Measurements from ENCODE around the gene TERB1. TPM values are rescaled to one million over a fixed set of nuclear protein-coding genes. Genes with fewer than 3 reads are reported as not detected.
"Not testable (repeated sequence)": the region's sequence is repeated elsewhere in the genome, so short reads cannot be mapped to it uniquely, and the experiment has no call there.

TERB1 gene
- total RNA-seq, 1 donor from 2014 or later, result 0.58 TPM

DNA sequence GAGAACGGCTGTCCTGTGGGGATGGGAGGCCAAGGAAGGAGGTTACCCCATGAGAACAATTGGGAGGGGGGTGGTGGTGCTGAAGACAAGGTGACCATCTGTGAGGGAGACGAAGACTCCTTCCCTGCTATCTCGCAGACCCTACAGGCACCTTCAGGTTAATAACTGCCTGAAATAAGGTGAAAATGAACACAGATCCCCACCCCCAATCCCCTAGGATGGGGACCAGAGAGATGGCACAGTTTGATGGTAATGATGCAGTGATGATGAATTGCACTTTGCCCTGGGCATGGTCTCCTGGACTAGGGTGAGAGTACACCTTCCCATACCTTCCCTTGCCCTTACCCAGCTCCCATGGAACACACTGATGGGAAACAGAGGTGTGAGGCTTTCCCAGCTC is 30.8 kb upstream of the TERB1 start:
- ATAC-seq (no peak), DNase-seq (ENCODE audit: low spot score) (no peak)
- intact Hi-C loops (cut with DNase I), result no loop called here

DNA sequence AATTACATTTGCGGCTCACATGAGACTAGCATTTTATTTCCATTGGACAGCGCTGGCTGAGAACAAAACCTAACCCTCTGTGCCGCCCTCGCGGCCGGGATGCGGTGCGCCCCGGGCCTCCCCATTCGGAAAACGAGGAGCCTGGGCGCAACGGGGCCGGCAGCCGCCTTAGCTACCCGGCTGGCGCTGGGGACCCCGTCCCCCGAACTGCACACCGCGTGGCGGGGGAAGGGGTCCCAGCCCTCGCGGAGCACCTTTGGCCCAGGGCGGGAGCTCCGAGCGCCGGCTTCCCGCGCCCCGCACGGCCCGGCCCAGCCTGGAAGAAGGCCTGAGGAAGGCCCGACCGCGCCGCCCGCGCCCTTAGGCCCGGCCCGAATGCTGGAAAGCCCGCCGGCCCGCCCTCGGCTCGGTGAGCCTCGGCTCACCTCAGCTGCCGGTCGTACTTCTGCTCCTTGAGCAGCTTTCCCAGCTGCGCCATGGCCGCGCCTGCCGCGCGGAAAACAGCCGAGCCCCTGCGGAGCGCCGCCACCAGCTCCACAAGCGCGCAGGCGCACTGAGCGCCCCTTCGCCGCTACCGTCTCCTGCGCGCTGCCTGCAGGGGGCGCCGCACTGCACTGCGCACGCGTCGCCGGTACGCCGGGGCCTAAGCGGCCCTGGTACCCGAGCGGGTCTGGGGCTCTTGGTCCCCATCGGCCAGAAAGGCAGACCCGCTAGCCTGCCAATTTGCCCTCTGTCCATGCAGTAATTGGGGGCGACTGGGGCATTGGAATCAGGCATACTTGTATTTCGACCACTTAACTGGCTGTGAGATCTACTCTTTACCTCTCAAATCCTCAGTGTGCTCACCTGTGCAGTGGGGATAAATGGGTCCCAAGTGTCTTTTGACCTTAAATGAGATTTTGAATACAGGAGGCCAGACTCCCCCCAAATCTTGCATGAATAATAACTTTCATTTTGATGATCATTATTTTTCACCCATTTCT is 29.3 kb upstream of the TERB1 start, which contains the start of gene NAE1:
NAE1 (minus strand) TSS at position 555 of the 983 bp plus-strand sequence; CDS start at position 478, 77 bp downstream.
- DNase-seq (ENCODE audit: low spot score), result peak; percentile 91
- intact Hi-C loops (cut with DNase I), result no loop called here
- ATAC-seq, result peak; percentile 97

DNA sequence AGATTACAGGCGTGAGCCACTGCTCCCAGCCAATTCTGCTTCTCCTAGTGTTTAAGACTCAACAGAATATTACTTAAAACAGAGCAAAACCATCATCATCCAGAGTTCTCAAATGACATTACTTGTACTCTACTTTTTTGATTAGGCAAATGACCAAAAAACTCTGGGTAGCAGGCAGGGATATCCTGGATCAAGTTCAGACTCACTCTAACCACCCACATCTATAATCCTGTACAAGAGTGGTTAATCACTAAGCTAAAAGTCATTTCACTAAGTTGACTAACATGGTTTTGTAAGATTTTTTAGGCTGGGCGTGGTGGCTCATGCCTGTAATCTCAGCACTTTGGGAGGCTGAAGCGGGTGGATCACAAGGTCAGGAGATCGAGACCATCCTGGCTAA is 22.6 kb upstream of the TERB1 start:
- ATAC-seq (no peak), DNase-seq (ENCODE audit: low spot score) (no peak)
- intact Hi-C loops (cut with DNase I), result no loop called here

DNA sequence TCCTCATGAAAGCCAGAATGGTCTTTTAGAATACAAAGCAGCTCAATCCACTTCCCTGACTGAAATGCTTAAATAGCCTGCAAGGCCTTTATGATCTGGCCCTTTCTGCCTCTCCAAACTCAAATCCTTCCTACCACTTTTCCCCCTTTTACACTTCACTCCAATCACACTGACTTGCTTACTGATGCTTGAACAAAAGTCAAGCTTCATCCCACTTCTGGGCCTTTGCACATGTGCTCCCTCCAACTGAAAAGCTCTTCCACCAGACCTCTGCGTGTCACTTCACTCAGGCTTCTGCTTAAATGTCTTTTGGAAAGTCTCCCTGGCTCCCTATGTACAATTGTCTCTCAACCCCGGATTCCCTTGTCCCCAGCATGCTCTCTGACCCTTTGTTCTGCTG is 13.3 kb upstream of the TERB1 start:
- no peak for DNase-seq (ENCODE audit: low spot score)
- no peak for ATAC-seq
- intact Hi-C loops (cut with DNase I), result no loop called here

DNA sequence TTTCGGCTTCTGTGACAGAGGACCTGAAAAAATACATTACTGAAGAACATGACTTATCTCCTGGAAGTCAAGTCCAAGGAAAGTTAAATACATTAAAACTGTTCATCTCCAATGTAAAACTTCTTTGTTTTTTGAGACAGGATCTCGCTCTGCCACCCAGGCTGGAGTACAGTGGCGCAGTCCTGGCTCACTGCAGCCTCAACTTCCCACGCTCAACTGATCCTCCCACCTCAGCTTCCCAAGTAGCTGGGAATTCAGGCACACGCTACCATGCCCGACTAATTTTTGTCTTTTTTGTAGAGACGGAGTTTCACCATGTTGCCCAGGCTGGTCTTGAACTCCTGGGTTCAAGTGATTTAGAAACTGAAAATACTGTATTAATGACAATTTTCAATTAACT is 9.7 kb upstream of the TERB1 start:
- intact Hi-C loops (cut with DNase I), result no loop called here
- no peak for DNase-seq (ENCODE audit: low spot score)
- ATAC-seq, result no peak

DNA sequence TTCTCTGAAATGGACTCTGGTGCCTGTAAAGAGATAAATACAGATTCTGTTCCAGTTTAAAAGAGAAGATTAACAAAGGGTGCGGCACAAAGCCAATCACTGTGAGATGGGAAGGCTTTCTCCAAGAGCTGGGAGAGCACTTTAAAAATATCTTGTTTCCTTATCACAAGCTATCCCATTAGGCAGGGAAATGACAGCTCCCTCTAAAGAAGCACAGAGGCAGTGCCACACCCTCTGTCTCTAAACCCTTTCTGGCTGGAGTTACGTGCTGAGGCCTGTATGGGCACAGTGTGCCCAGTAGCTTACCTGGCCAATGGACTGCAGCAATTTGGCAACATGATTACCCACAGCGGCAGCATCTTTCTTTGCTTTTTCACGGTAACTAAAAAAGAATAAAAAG is 9.0 kb upstream of the TERB1 start:
- ATAC-seq (no peak), DNase-seq (ENCODE audit: low spot score) (no peak)
- intact Hi-C loops (cut with DNase I), result no loop called here

DNA sequence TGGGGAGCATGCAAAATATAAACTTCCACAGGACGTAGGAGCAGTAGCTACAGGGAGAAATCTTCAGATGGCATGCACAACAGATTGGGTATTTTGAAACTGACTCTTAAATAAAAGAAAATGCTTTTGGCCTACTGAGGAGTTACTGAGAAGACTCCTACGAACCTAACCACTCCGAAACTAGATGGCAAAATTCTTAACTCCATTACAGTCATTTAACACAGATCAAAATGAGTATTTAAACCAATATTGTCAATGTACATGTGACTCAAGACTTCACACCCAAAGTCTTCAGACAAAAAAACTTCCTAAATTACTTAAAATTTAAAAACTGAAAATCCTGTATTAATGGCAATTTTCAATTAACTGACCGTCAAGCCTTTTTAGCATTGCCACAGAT is 8.4 kb upstream of the TERB1 start:
- ATAC-seq (no peak), DNase-seq (ENCODE audit: low spot score) (no peak)
- intact Hi-C loops (cut with DNase I), result no loop called here

DNA sequence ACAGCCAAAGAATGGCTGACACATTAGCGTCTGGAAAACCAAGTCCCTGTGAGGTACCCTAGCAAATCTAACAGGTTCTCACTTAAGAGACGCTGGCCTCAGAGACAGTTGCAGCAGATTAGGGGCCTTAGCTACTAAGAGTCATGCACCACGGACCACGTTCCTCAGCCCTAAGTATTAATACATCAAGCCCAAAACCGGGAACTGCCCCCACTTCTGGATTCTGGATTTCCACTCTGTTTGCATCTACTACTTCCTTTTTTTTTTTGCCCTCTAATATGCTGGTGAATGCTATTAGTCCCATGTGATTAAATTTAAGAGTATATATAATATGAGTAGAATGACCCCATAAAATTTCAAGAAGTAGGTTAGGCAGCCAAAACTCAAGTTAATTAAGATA is 775 bp upstream of the TERB1 start:
- no peak for ATAC-seq
- no peak for DNase-seq (ENCODE audit: low spot score)
- intact Hi-C loops (cut with DNase I), result no loop called here

DNA sequence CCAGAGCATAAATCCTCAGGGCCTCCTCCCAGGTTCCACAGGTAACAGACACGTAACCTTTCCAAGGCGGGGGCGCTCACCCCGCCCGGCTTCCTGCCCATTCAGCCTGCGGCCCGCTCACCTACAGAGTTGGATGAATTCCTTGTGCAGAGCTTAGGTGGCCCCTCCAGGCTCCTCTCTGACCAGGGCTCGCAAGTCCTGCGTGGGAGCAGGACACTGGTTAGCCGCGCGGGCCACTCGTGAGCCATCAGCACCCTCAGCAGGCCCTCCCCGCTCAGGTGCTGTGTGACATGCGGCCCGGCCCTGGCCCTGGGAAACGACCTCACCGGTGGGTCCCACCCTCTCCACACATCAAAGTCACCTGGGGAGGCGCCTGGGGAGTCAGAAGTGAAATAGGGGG is 528 bp downstream of the TERB1 start:
- intact Hi-C loops (cut with DNase I), result no loop called here
- no peak for ATAC-seq
- DNase-seq (ENCODE audit: low spot score), result no peak

DNA sequence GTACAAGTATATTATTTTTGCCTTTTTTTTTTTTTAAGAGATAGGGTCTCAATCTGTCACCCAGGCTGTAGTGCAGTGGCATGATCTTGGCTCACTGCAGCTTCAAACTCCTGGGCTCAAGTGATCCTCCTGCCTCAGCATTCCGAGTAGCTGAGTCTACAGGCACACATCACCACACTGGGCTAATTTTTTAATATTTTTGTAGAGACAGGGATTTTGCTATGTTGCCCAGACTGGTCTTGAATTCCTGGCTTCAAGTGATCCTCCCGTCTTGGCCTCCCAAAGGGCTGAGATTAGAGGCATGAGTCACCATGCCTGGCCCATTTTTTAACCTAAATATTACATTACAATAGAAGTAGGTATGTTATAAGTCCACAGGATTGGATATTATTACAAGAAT is 3.2 kb downstream of the TERB1 start:
- intact Hi-C loops (cut with DNase I), result no loop called here
- DNase-seq (ENCODE audit: low spot score) (no peak), ATAC-seq (no peak)

DNA sequence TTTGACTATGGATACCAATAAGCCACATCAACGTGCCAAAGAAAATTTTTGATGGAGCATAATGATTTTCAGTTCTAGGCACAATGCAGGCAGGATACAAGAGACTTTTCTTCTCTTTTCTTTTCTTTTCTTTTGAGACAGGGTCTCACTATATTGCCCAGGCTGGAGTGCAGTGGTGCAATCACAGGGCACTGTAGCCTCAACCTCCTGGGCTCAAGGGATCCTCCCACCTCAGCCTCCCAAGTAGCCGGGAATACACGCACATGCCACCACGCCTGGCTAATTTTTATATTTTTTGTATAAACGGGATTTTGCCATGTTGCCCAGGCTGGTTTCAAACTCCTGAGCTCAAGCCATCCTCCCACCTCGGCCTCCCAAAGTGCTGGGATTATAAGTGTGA is 7.4 kb downstream of the TERB1 start:
- ATAC-seq; DNase-seq (ENCODE audit: low spot score); intact Hi-C loops (cut with DNase I): not testable (repeated sequence)

DNA sequence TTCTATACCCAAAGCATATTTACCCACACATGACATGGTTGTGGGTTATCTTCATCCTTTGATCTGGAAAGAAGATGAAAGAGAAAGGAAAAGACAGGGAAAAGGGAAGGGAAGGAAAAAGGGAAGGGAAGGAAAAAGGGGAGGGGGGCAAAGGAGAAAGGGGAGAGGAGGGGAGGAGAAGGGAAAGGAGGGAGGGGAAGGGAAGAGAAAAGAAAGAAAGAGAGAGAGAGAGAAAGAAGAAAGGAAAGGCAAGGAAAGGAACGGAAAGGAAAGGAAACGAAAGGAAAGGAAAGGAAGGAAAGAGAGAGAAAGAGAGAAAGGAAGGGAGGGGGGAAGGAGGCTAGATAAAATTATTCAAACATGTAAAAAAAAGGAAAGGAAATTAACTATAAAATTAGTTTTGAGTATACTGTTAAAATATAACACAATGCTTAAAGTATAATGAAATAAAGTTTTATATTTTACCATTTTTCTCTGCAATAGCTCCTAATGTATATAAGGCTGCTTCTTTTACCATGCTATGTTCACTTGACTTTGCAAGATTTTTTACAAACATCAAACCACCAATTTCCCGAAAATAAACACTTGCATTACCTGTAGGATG is 11.2 kb downstream of the TERB1 start:
- no peak for ATAC-seq
- no peak for DNase-seq (ENCODE audit: low spot score)
- intact Hi-C loops (cut with DNase I), result no loop called here

DNA sequence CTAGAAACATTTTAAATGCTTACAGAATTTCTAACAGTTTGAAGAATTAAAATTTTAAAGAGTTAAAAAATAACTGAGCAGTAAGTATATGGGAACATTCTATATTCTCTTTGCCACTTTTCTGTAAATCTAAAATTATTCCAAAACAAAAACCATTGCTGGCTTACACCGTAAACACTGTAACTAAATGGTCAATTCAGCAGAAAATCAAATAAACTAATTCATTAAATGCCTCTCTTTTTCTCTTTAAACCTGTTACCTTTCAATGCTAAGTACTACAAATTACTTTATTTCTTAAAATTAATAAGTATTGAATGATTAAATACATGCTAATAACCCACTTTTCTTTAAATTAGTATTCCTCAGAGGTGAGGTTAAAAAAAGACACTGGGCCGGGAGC is 14.0 kb downstream of the TERB1 start:
- no peak for ATAC-seq
- no peak for DNase-seq (ENCODE audit: low spot score)
- intact Hi-C loops (cut with DNase I), result no loop called here

DNA sequence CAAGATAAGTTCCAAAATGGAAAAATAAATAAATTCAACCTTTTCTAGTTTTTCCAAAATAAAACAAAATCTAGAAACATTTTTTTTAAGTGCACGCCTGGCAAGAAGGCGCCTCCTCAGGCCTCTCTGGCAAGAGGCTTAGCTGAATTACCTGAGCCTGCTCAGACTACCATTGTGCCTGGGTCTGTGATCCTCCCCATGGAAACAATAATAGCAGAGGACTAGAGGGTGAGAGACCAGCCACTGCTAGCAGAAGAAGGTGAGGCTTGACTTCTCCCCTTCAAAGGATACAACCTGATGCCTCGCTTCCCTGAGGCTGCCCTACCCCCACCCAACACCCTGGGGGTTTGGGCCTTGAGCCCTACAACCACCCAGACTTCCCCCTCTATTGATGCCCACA is 14.8 kb downstream of the TERB1 start:
- intact Hi-C loops (cut with DNase I), result no loop called here
- no peak for DNase-seq (ENCODE audit: low spot score)

DNA sequence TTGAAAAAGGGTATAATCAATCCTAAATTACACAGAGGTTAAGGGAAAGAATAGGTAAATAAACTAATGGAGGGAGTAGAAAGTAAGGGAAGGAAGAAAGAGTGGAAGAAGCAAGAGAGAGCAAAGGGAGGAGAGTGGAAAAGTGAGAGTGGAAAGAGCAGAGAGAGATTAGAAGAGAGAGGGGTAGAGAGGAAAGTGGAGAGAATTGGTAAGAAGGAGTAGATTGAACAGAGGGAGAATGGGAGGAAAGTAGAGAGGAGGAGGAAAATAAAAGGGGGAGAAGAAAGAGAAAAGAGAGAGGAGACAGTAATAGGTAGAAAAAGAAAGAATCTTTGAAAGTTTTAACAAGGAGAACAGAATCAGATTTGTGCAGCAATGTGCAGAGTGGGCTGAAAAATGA is 24.9 kb downstream of the TERB1 start:
- DNase-seq (ENCODE audit: low spot score) (no peak), ATAC-seq (no peak)
- intact Hi-C loops (cut with DNase I), result no loop called here

More for the DNA sequence above, 14.8 kb downstream of the TERB1 start:
- ATAC-seq, result no peak

DNA sequence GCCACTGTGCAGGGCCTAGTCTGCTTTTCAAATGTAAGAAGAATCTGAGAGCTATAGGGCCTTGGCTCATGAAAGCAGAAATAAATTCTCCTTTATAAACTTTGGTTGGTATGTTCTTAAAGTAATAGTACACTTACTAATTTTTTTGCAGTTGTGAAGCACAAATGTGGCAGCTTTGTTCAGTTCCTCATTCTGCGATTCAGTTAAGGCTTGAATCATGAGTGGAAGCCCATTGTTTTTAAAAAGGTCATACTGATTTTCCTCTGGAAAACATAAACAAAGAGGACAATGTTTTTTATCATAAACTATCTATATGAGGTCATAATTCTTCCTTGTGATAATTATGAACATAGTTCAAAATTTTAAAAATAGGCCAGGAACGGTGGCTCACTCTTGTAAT is 26.4 kb downstream of the TERB1 start:
- no peak for DNase-seq (ENCODE audit: low spot score)
- intact Hi-C loops (cut with DNase I), result no loop called here
- ATAC-seq, result no peak

DNA sequence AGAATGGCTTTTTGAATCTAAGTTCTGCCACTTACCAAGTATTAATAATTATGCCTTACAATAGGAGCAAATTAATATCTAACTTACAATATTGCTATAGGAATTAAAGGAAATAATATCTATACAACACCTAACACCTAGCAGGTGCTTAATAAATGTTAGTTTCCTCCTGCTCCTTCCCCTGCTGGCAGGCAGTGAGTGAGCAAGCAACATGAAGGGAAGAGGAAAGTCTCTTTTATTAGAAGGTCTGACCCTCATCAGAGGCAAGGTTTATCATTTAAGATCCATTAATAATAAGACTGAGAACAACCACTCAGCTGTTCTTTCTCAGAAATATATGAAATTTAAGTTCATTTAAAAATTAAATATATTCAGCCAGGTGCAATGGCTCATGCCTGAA is 43.3 kb downstream of the TERB1 start:
- intact Hi-C loops (cut with DNase I), result no loop called here
- ATAC-seq (no peak), DNase-seq (ENCODE audit: low spot score) (no peak)

DNA sequence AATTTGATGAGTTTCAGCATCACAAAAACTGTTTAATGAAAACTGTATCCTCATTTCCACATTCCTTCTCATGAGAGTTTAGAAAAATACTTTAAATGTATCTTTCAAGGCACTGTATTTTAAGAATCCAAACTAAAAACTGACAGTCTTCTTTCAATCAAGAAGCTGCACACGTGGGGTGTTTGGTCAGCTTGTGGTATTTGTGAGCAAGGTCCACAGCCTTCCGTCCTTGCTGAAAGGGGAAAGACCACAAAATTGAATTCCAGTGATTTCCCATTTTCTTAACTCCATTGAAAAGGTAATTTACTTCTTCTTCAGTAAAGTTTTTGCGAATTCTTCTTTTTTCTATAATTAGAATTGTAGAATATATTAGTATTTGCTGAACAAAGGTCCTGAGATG is 46.6 kb downstream of the TERB1 start:
- no peak for DNase-seq (ENCODE audit: low spot score)
- intact Hi-C loops (cut with DNase I), result no loop called here
- ATAC-seq, result no peak

DNA sequence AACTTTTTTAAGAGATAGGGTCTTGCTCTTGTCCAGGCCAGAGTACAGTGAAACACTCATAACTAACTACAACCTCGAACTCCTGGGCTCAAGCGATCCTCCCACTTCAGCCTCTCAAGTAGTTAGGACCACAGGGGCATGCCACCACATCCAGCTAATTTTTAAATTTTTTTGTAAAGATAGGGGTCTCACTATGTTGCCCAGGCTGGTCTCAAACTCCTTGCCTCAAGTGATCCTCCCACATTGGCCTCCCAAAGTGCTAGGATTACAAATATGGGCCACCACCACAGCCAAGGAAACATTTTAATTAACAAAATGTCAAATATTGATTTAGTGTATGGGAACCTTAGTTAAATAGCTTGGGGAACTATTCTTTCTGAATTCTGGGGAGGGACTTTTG is 47.2 kb downstream of the TERB1 start:
- ATAC-seq (no peak), DNase-seq (ENCODE audit: low spot score) (no peak)
- intact Hi-C loops (cut with DNase I), result no loop called here

DNA sequence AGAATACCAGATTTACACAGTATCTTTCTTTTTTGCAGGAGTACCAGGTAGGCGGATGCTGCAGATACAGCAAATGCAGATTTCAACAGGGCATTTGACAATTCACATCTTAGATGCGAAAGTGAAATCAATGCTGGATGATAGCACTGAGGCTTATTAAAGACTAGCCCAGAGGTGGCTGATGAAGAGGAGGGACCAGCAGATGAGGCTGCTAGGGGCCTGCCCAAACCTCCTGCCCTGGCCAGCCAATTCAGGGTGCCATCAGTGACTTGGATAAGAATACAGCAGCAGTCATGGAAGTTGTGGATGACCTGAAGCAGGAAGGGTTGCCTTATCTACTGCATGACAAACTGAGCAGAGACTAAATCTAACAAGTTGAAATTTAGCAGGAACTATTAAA is 48.4 kb downstream of the TERB1 start:
- intact Hi-C loops (cut with DNase I), result no loop called here
- DNase-seq (ENCODE audit: low spot score) (no peak), ATAC-seq (no peak)

DNA sequence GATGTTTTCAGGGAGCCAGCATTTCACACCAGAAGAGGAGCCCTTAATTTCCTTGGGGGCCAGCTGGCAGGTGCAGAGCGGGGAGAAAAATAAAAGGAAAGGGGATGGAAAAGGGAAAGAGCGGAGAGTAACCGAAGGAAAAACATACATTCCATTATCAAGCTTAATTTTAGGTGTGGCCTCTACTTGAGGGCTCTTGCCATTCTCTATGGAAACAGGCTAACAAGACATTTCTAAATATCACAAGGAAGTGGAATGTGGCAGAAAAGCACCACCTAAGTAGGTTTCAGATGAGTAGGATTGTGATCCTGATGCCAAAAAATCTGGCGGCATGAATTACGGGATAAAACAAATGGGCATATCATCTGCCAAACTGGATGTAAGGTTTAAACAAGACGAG is 49.0 kb downstream of the TERB1 start:
- intact Hi-C loops (cut with DNase I), result no loop called here
- ATAC-seq, result no peak
- DNase-seq (ENCODE audit: low spot score), result no peak

Data from sciatic nerve (tissue), 2 donors.